AG09309 (cell line): ENCODE results near the gene PBLD.
A peak's percentile ranks its signal among the peaks of the same experiment; 100 is the strongest.

Experiments used
- DNase-seq: peaks from one replicate; pipeline ENCODE4 v3.0.0-alpha.2; 2010; ENCODE audit warnings: low read depth
- H3K4me3 ChIP-seq: 2 replicates; pipeline ENCODE4 v1.5.1; 2011; ENCODE audit warnings: mild to moderate bottlenecking, low read depth, low read length, moderate library complexity; ENCODE audit not compliant: control insufficient read depth
- TF ChIP-seq, protein P1 (sequence below): IDR thresholded peaks from 2 replicates; pipeline ENCODE4 v1.5.1; 2011; ENCODE audit warnings: mild to moderate bottlenecking, low read depth, low read length, inconsistent platforms; ENCODE audit not compliant: insufficient read depth, control insufficient read depth; ENCODE audit errors: missing control alignments

Gene PBLD

DNA sequence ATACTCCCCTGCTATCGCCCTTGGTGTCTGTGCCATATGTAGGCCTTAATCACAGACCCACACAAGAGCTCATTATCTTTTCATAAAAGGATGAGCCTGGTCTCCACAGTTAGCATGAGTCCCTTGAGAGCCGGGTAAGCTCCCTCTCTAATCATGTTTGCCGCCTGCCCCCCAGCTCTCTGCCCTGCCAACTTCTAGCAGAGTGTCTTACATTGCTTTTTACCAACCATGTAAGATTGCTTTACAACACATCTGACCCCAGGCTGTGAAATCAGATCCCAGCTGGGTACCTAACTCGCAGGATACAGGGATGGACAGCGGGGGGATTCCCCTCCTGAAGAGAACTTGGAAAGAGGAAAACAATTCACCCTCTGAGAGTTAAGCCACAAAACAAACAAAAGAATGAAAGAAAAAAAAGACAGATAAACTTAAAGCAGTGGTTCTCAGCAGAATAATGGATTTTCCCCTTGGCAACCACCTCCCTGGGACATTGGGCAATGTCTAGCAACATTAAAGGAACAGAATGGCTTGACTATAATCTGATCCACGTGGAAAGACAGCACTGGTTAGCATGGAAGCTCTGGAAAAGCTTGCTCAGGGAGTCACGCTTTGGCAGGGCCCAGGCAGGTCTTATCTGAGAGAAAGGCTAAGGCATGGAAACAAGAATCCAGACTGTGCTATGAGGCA is 61.4 kb downstream of the PBLD start:
- TF ChIP-seq, protein P1, sequence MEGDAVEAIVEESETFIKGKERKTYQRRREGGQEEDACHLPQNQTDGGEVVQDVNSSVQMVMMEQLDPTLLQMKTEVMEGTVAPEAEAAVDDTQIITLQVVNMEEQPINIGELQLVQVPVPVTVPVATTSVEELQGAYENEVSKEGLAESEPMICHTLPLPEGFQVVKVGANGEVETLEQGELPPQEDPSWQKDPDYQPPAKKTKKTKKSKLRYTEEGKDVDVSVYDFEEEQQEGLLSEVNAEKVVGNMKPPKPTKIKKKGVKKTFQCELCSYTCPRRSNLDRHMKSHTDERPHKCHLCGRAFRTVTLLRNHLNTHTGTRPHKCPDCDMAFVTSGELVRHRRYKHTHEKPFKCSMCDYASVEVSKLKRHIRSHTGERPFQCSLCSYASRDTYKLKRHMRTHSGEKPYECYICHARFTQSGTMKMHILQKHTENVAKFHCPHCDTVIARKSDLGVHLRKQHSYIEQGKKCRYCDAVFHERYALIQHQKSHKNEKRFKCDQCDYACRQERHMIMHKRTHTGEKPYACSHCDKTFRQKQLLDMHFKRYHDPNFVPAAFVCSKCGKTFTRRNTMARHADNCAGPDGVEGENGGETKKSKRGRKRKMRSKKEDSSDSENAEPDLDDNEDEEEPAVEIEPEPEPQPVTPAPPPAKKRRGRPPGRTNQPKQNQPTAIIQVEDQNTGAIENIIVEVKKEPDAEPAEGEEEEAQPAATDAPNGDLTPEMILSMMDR = no peak
- peak; percentile 28 for DNase-seq
- no peak overlapping the region for H3K4me3 ChIP-seq

DNA sequence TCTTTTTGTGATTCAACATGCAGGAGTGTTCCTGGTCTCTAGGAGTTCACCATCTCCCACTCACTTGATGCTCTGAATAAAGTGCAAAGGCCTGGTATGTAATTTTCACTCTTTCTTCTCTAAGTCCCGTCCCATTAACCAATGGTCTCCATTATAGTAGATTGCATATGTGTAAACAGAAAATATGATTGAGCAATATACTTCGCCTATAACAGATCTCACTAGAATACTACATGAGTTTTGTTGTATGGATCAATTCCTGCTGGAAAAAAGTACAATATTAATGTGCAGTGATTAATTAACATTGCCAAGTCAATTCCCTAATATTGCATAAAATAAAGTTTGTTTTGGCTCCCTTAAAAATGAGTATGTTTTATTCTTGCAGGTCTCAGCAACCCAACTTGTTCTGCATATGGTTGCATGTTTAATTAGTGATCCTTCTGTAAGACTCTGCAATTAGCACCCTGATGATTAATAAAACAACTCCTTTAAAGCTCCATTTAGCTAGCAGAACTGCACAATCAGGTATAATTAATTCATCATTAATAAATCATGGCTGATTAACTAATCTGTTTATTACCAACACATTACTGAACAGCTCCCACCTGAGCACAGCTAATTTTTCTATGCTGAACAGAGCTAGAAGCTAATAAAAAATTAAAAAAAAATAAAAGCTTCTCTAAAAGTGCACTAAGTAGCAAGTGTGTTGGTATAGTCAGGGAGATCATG is 63.0 kb downstream of the PBLD start:
- DNase-seq = no peak
- TF ChIP-seq, protein P1 = no peak
- H3K4me3 ChIP-seq = no peak overlapping the region

DNA sequence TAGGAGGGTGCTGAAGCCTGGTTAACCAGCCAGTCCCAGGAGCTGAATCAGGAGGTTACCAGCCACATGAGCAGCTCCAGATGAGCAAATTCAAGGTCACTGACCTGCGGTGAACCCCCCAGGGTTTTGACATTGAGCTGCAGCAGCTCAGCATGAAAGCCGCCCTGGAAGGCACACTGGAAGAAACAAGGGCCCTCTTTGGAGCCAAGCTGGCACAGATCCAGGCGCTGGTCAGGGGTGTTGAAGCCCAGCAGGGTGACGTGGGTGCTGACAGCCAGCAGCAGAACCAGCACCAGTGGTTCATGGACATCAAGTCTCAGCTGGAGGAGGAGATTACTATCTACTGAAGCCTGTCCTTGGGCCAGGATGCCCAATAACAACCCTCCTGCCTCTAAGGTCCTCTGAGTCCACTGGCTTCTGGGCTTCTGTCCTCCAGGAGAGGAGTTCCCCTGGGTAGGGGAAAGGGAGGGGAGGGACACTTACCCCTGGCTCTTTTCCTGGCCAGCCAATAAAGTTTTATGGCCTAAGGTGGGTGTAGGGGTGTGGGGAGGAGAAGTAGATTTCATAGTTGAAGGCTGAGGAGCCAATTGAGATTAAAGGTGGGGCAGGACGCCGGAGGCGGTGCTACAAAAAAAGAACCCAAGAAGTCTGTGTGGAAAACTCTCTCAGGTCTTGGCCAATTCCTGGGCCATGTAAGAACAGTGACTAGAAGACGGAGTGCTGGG is 71.4 kb downstream of the PBLD start:
- no peak for DNase-seq
- TF ChIP-seq, protein P1 = no peak
- H3K4me3 ChIP-seq = no peak overlapping the region

DNA sequence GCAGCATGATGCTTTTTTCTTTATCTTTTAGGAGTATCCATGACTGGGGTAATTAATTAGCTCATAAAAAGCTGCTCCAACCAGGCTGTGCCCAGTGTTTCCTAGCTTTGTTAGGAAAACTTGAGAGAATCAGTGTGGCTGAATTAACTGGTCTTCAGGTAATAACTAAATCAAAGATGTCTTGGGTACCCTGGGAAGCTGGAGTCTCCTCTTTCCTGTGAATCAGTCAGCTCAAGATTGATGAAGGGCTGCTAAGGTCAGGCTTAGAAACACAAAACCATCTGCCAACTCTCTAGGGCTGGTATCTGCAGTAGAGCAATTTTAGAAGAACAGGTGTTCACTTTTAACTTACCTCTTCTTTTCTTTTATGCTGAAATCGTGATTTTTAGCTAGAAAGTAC is 79.4 kb downstream of the PBLD start:
- TF ChIP-seq, protein P1 = no peak
- H3K4me3 ChIP-seq = no peak overlapping the region
- no peak for DNase-seq

DNA sequence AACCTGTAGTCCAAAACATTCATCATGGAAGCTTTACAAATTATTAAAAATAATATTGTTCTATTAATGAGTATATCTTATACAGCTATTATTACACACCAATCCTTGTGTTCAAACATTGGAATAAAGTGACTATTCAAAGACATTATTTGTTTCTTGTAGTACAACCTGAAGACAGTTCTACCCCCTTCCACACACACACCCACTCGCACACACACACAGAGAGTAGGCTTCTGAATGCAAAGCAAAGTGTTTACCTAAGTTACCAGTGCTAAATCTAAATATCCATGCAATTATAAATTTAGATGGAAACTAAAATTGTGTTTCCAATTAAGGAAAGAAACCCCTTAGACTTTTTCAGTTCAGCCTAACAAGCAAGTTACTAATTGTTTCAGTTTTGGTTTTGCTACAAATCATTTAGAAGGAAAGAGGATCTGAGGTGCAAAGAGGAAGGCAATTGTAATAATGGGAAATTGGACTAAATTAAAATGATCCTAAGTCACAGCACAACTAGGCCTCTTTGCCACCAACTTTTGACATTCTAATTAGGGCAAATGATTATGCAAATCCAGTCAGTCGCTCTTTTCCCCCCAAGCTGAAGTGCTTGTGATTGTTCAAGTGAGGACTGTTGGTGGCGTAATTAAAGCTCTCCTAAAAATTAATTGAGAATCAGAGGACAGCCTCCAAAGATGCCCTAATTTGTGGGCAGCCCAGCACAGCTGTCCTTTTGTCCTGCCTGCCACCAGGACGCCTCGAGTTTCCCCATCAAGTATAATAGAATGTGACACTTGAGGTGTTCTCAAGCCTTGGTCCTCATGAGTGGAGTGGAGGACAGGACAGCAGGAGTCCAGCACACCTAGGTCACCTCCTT is 80.9 kb downstream of the PBLD start:
- H3K4me3 ChIP-seq = no peak overlapping the region
- TF ChIP-seq, protein P1 = no peak
- DNase-seq = no peak

DNA sequence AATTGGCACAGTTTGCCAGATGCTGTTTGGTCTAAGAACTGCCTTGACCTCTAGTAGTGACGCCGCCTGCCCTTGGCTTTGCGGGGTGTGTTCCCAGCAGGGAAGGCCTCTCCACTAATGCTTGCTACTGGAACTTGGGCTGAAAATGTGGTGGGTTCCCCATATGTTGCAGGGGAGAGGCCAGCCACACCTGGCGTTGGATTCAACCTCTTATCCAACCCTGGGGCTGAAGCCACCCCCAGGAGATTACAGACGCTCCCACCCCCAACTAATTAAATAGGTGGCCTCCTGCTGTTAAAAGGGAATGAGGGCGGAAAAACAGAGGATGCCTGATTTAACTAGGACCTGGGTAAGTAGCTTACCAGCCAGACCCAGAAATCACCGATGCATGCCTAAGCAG is 81.6 kb downstream of the PBLD start:
- no peak overlapping the region for H3K4me3 ChIP-seq
- DNase-seq = no peak
- TF ChIP-seq, protein P1 = no peak
